ENCODE results near the gene BLOC1S3. TPM values are rescaled to one million over a fixed set of nuclear protein-coding genes. Genes with fewer than 3 reads are reported as not detected.

The BLOC1S3 gene, protein sequence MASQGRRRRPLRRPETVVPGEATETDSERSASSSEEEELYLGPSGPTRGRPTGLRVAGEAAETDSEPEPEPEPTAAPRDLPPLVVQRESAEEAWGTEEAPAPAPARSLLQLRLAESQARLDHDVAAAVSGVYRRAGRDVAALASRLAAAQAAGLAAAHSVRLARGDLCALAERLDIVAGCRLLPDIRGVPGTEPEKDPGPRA
- total RNA-seq: 1 to 10 TPM; 6.1 to 7.0 TPM
- long read RNA-seq: 0 reads

DNA sequence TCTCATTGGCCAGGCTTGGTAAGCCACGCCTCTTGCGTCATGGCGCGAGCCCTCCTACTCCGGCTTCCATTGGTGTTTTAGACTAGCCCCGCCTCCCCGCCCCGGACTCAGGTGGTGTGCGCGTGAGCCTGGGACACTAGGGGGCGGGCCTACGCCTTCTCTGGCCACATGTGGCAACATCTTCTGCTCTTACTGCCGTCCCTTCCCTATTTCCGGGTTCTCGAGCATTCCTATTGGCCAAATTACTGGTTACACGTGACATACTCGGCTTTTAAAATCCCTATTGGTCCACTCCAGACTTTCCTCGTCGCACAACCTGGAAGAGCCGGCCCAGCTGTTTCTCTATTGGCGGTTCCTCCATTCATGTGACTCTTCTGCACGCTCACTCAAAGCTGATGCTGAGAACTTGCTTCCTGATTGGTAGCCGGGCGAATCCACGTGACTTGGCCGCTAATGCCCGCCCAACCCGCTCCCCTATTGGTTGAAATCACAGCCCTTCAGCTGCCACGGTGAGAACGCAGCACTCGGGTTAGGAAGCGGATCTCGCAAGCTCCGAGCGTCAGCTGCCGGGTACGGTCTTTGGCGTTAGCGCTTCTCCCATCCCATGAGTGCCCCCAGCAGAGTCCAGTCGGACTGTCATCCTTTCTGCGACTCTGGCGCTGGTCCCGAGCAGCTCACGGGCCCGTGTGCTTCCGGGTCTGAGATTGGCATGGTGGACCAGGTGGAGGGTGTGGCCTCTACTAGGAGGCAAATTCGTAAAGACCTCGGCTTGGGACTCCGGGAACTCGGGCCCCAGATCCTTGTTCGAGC, at the start of gene BLOC1S3:
Gene BLOC1S3 (plus strand): TSS at position 523 of the 810 bp plus-strand sequence. CDS start 513 bp downstream, outside the sequence.
- DNase-seq (peak; percentile 100), ATAC-seq (peak; percentile 94 to 97)
- intact Hi-C loops (cut with DNase I): loop anchor here in 1 of 2 donors (5.0 kb wide), 1 partner anchor 86 kb away; the partner anchor contains the start of gene PPP1R37

DNA sequence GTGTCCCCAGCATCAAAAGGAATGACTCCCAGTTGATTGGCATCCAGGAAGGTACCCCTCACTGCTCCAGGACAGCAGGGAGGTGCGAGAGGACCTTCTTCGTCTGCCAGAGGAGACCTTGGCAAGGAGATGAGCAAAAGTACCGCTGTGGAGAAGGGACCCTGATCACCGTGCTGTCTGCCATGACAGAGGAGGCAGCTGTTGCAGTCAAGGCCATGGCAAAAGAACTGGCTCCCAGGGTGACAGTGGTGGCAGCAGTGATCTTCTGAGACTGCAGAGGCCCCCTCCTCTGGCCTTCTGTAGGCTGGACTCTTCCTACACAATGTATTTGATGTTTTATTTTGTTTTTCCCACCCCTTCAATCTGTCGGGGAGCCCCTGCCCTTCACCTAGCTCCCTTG, 49.8 kb upstream of the BLOC1S3 start:
- intact Hi-C loops (cut with DNase I): no loop called here
- ATAC-seq (no peak), DNase-seq (no peak)

DNA sequence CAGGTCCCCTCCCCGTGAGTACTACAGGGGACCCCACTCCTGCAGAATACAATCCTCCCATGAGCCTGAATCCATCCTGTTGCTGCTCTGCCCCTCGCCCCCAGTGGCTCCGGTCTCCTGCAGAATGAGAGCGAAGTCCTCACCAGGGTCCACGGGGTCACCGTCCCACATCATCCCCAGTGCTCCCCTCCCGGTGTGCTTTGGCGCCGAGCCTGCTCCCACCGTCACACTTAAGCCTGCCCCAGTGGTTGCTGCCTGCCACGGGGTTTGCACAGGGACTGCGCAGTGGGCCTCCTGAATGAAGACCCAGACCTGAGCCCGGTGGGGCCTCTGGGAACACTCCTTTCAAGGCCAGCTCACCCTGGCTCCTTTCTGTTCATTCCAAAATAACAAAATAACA, 48.3 kb upstream of the BLOC1S3 start:
- ATAC-seq (no peak), DNase-seq (no peak)
- intact Hi-C loops (cut with DNase I): no loop called here

DNA sequence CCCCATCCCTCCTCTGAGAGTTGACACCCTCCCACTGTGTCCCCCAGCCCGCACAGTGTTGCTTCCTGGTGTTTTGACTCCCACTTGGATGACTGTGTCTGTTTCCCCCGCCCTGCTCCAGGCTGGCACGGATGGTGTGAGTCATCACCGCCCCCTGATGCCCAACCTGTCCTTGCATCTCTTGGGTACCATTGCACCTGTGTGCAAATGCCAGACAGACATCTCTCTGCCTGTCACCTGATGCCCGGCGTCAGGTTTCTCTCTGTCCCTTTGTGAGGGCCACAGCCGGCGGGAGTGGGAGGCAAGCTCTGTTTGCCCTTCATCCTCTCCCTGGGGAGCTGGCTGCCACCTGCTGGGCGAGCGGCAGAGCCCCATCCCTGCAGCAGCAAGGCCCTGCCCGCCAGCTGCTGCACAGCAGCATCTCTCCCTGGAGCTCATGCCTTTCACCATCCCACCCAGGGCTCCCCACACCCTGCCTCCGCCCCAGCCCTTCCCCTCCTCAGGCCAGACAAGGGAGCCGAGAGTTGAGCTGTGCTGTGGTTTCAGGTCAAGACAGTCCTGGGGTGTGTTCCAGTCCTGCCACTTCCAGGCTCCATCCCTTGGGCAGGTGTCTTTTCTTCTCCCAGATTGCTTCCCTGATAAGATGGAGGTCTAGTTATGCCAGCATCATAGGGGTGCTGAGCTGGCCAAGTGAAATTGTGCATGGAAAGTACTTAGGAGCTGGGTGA, 47.5 kb upstream of the BLOC1S3 start:
- intact Hi-C loops (cut with DNase I): no loop called here
- peak in 1 of 2 donors; percentile 17 for ATAC-seq
- DNase-seq: no peak

DNA sequence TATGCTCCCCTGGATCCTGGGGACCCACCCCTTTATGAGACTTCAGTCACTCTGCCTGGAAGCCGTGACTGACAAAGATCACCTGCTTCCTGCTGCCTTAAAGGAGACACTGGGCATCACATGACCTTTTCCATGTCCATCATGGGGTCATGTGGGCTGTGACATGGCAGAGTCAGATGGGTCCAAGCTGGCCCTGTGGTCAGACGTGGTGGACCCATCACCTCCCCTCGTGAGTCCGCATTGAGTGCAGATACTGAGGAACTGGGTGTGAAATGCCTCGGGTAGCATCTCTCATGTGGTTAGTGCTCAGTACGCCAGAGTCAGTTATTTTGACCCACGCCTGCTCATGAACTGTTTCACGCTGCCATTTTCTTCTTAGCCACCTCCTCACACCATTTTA, 44.9 kb upstream of the BLOC1S3 start:
- intact Hi-C loops (cut with DNase I): no loop called here
- DNase-seq (no peak), ATAC-seq (no peak)

DNA sequence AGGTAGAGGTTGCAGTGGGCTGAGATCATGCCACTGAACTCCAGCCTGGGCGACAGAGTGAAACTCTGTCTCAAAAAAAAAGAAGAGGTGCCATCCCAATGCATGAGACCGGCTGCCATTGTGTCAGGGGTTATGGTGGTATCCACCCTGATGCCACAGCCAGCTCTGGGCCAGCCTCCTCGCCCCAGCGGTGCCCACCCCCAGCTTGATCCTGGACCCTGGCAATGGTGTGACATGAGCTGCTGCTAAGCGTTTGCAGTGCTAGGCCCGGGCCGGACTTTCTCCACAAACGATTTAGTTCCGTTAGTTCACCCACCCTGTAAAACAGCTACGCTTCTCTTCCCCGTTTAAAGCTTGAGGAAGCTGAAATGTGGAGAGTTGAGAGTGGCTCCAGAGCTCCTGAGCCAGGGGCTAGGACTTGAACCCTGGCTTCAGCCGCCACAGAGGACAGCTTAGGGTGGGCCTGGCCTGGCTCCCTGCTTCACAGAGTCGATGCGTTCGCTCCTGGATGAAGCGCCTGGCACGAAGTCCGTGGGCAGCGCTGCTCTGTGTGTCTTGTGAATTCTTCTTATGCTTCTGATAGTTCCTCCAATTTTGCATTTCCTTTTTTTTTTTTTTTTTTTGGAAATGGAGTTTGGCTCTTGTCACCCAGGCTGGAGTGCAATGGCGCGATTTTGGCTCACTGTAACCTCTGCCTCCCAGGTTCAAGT, 43.3 kb upstream of the BLOC1S3 start:
- no peak for DNase-seq
- ATAC-seq: no peak
- intact Hi-C loops (cut with DNase I): no loop called here

DNA sequence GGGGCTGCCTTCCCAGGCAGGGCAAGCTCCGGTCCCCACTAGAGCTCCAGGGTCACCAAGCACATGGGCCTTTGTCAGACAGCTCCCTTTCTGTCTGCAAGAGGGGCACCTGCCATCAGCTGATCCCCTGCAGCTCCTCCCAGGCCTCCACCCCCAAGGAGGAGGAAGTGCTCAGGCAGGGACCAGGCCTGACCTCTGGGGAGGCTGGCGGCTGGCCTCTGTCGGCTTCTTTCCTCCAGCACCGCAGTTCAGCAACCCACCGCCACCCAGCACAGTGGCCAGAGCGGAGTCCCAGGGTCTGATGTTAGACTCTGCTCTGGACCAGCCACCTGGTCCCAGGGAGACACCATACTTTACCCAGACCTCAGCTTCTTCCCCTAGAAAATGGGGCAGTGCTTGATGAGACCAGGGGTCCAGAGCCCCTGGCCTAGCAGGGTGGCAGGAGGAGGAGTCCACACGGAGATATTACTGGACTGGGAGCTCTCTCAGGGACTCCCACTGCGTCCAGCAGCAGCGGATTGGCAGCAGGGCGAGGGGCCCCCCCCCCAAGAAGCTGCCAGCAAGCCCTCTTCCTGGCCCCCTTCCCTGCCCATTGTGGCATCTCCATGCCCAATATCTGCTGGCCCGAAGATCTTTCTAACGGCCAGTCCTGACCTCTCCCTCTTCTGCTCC, 41.9 kb upstream of the BLOC1S3 start:
- DNase-seq (no peak), ATAC-seq (peak in 1 of 2 donors; percentile 34)
- intact Hi-C loops (cut with DNase I): no loop called here

DNA sequence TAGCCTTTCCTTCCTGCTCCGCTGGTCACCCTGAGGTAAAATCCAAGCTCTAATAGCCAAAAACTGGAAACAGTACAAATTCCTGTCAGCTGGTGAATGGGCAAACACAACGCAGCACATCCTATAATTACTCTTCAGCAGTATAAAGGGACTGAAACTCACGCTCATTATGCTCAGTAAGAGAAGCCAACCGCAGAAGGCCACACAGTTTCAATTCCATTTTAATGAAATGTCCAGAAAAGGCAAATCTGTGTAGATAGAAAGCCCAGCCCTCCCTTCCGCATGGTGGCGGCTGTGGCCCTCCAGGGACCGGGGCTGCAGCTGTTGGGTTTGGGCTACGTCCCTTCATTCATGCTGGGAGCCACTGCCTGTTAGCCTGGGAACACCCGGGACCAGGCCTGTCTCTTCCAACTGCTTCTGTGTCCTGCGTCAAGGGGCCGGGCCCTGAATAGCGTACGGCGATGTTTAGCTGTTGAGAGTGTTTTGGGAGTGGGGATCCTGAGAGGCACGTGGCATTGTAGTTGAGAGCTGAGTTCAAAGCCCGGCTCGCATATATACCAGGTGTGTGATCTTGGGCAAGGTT, 41.3 kb upstream of the BLOC1S3 start:
- DNase-seq: peak; percentile 42
- intact Hi-C loops (cut with DNase I): no loop called here
- ATAC-seq: peak; percentile 59 to 71

DNA sequence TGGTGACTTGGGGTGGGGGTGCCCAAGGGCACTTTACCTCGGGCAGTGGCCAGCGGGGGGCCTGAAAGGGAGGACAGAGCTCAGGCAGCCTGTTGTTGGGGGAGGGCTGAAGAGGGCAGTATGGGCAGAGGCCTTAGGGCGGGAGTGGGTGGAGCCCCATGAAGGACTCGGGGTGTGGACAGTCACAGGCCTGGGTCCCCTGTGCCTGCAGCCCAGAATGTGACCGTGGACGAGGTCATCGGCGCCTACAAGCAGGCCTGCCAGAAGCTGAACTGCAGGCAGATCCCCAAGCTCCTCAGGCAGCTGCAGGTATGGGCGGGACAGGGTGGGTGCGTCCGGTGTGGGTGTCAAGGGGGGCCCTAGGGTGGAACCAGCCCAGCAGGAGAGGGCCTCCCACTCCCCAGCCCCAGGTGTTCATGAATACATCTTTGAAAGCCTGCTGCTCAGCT, 40.3 kb upstream of the BLOC1S3 start:
- intact Hi-C loops (cut with DNase I): no loop called here
- ATAC-seq (no peak), DNase-seq (no peak)

DNA sequence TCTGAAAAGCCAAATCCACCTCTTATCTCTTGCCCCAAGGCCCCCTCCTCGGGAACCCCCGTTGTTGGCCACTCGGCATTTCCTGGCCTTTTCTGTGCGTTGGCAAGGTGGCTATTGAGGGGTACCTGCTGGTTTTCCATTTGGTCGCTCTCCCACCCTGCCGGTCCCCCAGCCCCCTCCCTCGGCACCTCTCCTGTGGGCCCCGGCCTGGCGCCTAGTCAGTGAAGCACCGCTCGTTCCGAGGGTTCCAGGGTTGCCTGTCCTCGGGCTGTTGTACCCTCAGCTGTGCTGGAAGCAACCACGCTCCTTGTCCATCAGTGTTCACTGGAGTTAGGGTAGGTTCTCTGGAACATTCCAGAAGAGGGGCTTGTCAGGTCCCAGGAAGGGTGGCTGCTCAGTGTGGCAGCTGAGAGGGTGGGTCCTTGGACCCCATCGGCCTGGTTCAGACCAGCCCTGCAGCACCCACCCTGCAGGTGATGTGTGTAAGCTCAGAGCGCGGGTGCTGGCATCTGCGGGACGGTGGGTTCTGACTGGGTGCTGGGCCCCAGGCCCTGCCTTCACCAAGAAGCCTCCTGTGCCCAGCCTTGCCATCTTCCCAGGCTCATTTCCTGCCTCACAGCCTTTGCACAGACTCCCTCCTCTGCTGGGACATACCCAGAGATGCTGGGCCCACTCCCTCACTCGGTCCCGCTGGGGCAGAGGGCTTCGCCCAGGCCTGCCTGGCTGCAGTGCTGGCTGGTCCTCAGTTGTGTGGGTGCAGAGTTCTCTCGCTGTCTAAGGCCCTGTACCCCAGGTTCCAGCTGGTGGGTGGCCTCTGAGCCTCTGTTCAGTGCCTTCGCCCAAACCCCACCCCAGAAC, 39.1 kb upstream of the BLOC1S3 start:
- no peak for ATAC-seq
- DNase-seq: no peak
- intact Hi-C loops (cut with DNase I): no loop called here

DNA sequence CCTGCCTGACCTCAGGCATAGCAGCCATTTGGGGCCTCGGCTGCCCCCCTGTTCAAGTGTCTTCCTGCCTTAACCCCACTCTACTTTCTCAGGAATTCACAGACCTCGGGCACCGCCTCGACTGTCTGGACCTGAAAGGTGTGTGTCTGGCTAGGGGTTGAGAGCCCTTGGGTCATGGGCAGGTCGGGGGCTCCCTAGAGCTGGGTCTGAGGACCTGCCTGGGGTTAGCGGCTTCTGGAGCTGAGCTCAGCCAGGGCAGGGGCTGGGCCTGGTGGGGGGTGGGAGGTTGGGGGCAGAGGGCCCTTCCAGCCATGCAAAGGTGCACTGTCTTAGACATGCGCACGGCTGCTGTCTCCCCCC, 38.5 kb upstream of the BLOC1S3 start:
- DNase-seq (no peak), ATAC-seq (no peak)
- intact Hi-C loops (cut with DNase I): no loop called here

DNA sequence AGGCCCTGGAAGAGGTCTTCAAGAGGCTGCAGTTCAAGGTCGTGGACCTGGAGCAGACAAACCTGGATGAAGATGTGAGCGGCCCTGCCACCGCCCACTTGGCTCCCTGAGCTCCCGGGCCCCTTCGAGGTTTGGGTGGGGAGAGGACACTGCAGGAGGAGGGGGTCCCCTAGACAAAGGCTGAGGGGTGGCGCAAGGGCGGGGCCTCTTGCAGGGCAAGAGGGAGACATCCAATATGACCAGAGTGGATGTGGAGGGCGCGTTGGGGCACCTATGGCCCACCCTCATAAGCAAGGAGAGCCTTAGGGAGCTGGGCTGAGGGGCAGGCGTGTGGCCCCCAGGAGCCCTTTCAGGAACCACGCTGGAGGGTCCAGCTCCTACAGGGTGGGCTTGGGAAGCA, 38.1 kb upstream of the BLOC1S3 start:
- intact Hi-C loops (cut with DNase I): no loop called here
- DNase-seq: no peak

DNA sequence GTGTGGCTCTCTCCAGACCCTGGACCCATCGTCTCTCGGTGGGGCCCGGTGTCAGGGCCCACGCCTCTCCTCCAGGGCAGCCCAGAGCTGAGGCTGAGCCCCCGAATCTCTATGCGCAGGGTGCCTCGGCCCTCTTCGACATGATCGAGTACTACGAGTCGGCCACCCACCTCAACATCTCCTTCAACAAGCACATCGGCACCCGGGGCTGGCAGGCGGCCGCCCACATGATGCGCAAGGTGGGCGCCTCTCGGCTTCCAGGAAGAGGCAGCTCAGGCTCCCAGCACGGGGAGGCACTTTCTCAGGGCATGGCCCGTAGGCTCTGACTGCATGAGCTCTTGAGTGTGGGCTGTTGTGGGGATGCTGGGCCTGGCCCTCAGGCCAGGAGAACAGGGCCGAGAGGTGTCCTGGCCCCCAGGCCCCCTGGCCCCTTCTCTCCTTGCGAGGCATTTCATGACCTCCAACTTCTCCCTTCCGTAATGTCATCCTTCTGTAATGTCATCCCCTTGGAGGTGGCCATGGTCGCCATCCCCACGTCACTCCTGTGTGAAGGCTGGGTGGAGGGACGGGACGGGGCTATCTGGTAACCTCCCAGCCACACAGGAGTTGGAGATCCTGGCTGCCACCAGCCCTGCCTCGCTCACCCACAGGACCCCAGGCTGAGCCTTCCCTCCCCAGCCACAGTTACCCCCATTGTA, 37.2 kb upstream of the BLOC1S3 start:
- DNase-seq (no peak), ATAC-seq (no peak)
- intact Hi-C loops (cut with DNase I): no loop called here

More for the DNA sequence above, 38.1 kb upstream of the BLOC1S3 start:
- no peak for ATAC-seq

DNA sequence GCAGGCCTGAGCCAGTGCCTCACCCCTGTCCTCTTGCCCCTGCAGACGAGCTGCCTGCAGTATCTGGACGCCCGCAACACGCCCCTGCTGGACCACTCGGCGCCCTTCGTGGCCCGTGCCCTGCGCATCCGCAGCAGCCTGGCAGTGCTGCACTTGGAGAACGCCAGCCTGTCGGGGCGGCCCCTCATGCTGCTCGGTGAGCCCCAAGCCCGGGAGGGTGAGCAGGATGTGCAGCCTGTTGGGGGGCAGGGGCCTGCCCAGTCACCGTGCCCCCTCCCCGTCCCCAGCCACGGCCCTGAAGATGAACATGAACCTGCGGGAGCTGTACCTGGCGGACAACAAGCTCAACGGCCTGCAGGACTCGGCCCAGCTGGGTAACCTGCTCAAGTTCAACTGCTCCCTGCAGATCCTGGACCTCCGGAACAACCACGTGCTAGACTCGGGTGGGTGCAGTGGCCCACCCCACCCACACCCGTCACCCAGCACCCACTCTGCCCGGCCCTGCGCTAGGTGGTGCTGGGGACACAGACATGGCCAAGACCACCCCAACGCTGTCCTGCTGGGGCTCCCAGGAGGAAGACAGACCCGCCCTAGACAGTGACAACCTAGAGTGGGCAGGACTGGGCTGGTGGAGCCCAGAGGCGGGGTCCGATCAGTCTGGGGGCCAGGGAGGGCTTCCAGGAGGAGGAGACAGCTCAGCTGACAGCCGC, 36.4 kb upstream of the BLOC1S3 start:
- DNase-seq: no peak
- ATAC-seq: no peak
- intact Hi-C loops (cut with DNase I): no loop called here

DNA sequence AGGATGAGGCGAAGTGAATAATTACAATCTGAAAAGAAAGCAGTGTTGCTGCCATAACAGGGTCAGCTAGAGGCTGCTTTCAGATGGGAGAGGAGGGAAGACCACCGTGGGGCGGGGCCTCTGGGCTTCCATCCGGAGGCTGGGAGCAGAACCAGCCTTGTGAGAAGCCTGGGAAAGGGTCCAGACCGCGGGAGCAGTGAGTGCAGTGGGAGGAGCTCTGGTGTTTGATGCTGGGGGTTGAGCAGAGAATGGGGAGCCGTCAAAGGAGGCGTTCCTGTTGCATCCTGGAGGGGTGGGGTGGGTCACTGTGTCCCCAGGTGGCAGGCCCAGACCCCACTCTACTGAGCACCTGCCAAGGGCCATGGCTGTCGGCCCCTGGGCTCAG, 35.9 kb upstream of the BLOC1S3 start:
- ATAC-seq: no peak
- intact Hi-C loops (cut with DNase I): no loop called here
- DNase-seq: no peak

DNA sequence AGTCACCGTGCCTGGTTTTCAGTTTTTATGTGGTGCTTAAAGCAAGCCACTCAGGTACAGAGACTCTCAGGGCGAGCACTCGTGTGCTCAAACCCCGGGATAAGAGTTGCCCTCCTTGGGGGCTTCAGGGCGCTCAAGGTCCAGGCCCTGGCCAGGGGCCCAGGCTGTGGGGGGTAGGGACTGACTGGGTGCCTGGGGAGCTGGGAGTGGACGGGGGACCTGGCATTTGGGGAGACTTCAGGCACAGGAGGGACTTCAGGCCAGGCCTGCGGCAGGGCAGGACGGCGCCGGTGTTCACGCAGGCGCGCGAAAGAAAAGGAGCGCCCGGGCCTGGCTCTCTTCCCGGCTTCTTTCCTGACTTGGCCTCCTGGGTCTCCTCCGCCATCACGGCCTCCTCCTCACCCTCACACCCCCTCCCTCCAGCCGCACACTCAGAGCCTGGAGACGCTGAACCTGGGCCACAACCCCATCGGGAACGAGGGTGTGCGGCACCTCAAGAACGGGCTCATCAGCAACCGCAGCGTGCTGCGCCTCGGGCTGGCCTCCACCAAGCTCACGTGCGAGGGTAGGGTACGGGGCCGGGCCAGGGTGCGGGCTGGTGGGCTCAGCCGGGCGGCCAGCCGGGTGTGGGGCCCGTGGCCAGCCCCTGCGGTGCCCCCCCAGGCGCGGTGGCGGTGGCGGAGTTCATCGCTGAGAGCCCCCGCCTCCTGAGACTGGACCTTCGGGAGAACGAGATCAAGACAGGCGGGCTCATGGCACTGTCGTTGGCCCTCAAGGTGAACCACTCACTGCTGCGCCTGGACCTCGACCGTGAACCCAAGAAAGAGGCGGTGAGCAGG, 33.9 kb upstream of the BLOC1S3 start:
- no peak for DNase-seq
- intact Hi-C loops (cut with DNase I): no loop called here
- no peak for ATAC-seq
